Endodermal cell (in vitro differentiated cells): ENCODE measurements around the gene RHOB. TPM values are rescaled to one million over a fixed set of nuclear protein-coding genes. Genes with fewer than 3 reads are reported as not detected.

Experiments used
- DNase-seq: peaks from one replicate; pipeline ENCODE4 v3.0.0-alpha.2; 2017
- H3K27ac ChIP-seq: 2 replicates; pipeline ENCODE4 v1.5.1; 2013; ENCODE audit warnings: mild to moderate bottlenecking, low read depth, low read length, moderate library complexity
- H3K27me3 ChIP-seq: 2 replicates; pipeline ENCODE4 v1.6.1; 2013; ENCODE audit warnings: mild to moderate bottlenecking, low read length, moderate library complexity; ENCODE audit not compliant: insufficient read depth, control insufficient read depth, poor library complexity, severe bottlenecking
- H3K36me3 ChIP-seq: 2 replicates; pipeline ENCODE4 v1.7.0; 2013; ENCODE audit warnings: mild to moderate bottlenecking, low read length, moderate library complexity; ENCODE audit not compliant: control insufficient read depth, insufficient read depth
- H3K4me1 ChIP-seq: one replicate; pipeline ENCODE4 v1.7.0; 2013; ENCODE audit warnings: low read length; ENCODE audit not compliant: control insufficient read depth, insufficient read depth
- H3K4me3 ChIP-seq: 2 replicates; pipeline ENCODE4 v1.5.1; 2013; ENCODE audit warnings: mild to moderate bottlenecking, low read length, moderate library complexity
- H3K9ac ChIP-seq: 2 replicates; pipeline ENCODE4 v1.6.1; 2013; ENCODE audit warnings: mild to moderate bottlenecking, low read length, moderate library complexity; ENCODE audit not compliant: poor library complexity, severe bottlenecking; ENCODE audit errors: extremely low read depth
- H3K9me3 ChIP-seq: 2 replicates; pipeline ENCODE4 v1.6.1; 2013; ENCODE audit warnings: mild to moderate bottlenecking, low read length, moderate library complexity; ENCODE audit not compliant: control insufficient read depth
- H3K27ac Mint-ChIP-seq: 2 replicates; pipeline ENCODE4 v1.8.0; 2020; ENCODE audit warnings: mixed read lengths
- H3K27me3 Mint-ChIP-seq: 2 replicates; pipeline ENCODE4 v1.8.0; 2021; ENCODE audit warnings: mild to moderate bottlenecking, mixed read lengths; ENCODE audit not compliant: insufficient read depth
- H3K36me3 Mint-ChIP-seq: 2 replicates; pipeline ENCODE4 v1.8.0; 2020; ENCODE audit warnings: low read depth, mixed read lengths
- H3K4me1 Mint-ChIP-seq: 2 replicates; pipeline ENCODE4 v1.8.0; 2020; ENCODE audit warnings: mixed read lengths
- H3K4me3 Mint-ChIP-seq: 2 replicates; pipeline ENCODE4 v1.8.0; 2020; ENCODE audit warnings: mild to moderate bottlenecking, moderate library complexity, mixed read lengths
- H3K9me3 Mint-ChIP-seq: 2 replicates; pipeline ENCODE4 v1.8.0; 2020; ENCODE audit warnings: mild to moderate bottlenecking, mixed read lengths
- WGBS, 2 experiments: methylation state at CpG; one replicate each; pipeline versions ENCODE4 v1.1.5 to v1.1.7; 2013; ENCODE audit warnings: missing lambda C conversion rate in 2 of 2, mixed read lengths in 1 of 2; ENCODE audit not compliant: insufficient coverage in 1 of 2, insufficient read length in 1 of 2; 5-methylcytosine and 5-hydroxymethylcytosine counted together
- long read RNA-seq, 4 experiments: library from polyadenylated mRNA in 2 of 4; library from RNA in 1 of 4; library from capped mRNA in 1 of 4; stranded (forward) in 3 of 4; unstranded in 1 of 4; transcript quantifications; one replicate each; pipeline ENCODE4 v2.0.0, GENCODE V29; 2020 to 2021; ENCODE audit warnings: inconsistent platforms in 1 of 4
- polyA plus RNA-seq, 2 experiments: library from polyadenylated mRNA; stranded (reverse); fragments of 50-300 nt; gene quantifications; one replicate each; pipeline ENCODE4 v1.2.3, GENCODE V29; 2013
- total RNA-seq, 2 donors: library from RNA; stranded (reverse); fragmentation: NEBNext Ultra II Directional in 1 of 2; extraction: Animal tissue kit (Norgen Biotek cat#: 25700) in 1 of 2; gene quantifications; 2 replicates in 1 of 2; 3 replicates in 1 of 2; pipeline ENCODE4 v1.2.1, GENCODE V29; 2021
- TF ChIP-seq, protein P1 (sequence below): fragments of 200-600 bp; sonication (generic); conservative IDR thresholded peaks from 2 replicates; pipeline ENCODE4 v1.5.0; 2021; ENCODE audit warnings: antibody characterized with exemption, mild to moderate bottlenecking

Gene RHOB
- total RNA-seq = 10 to 100 TPM; 25.6 to 47.0 TPM
- polyA plus RNA-seq (2013, experiment 1 of 2) = 148 TPM
- 167 TPM for polyA plus RNA-seq (2013, experiment 2 of 2)
- long read RNA-seq, experiment 1, transcript RHOB-201 (1 exons, 2,372 nt) = major isoform, 24 of 24 reads
- long read RNA-seq, experiment 1, partial matches to known transcripts = 0 of 24 reads
- long read RNA-seq, experiment 1, other reads (novel, unspliced or antisense) = 0 of 24 reads
- long read RNA-seq, experiment 2, transcript RHOB-201 (1 exons, 2,372 nt) = major isoform, 15 of 15 reads
- long read RNA-seq, experiment 2, partial matches to known transcripts = 0 of 15 reads
- long read RNA-seq, experiment 2, other reads (novel, unspliced or antisense) = 0 of 15 reads
- long read RNA-seq, experiment 3, transcript RHOB-201 (1 exons, 2,372 nt) = major isoform, 6 of 6 reads
- long read RNA-seq, experiment 3, partial matches to known transcripts = 0 of 6 reads
- long read RNA-seq, experiment 3, other reads (novel, unspliced or antisense) = 0 of 6 reads
- long read RNA-seq, experiment 4 = 0 reads

DNA sequence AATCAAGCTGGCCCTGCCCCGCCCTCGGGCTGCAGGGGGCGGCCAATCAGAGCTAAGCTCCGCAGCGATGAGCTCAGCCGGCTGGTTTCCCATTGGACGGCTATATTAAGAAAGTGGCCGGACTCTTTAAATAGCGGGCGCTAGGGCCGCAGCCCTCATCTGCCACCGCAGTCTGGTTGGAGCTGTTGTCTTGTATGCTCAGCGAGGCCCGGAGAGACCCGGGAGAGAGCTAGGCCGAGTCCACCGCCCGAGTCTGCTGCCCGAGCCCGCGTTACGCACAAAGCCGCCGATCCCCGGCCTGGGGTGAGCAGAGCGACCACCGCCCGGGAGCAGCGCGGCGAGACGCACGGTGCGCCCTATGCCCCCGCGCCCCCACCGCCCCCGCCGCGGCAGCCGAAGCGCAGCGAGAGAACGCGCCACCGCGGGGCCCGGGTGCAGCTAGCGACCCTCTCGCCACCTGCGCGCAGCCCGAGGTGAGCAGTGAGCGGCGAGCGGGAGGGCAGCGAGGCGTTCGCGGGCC, at the start of gene RHOB:
TSS of gene RHOB (plus strand) at position 158 of the 520 bp plus-strand sequence. CDS start 392 bp downstream, outside the sequence.
- TF ChIP-seq, protein P1, sequence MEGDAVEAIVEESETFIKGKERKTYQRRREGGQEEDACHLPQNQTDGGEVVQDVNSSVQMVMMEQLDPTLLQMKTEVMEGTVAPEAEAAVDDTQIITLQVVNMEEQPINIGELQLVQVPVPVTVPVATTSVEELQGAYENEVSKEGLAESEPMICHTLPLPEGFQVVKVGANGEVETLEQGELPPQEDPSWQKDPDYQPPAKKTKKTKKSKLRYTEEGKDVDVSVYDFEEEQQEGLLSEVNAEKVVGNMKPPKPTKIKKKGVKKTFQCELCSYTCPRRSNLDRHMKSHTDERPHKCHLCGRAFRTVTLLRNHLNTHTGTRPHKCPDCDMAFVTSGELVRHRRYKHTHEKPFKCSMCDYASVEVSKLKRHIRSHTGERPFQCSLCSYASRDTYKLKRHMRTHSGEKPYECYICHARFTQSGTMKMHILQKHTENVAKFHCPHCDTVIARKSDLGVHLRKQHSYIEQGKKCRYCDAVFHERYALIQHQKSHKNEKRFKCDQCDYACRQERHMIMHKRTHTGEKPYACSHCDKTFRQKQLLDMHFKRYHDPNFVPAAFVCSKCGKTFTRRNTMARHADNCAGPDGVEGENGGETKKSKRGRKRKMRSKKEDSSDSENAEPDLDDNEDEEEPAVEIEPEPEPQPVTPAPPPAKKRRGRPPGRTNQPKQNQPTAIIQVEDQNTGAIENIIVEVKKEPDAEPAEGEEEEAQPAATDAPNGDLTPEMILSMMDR = no peak
- H3K36me3 Mint-ChIP-seq = no peaks in the 10 kb centered on the region
- Histone ChIP-seq H3K4me3 (peak within 1 kb of the TSS; percentile 90), H3K9ac (peak within 1 kb of the TSS; percentile 86), H3K36me3 (no peaks in the 10 kb centered on the region), H3K4me1 (peaks cover 20% of the 10 kb centered on the region), H3K27ac (peak within 1 kb of the TSS; percentile 95), H3K9me3 (no peaks in the 10 kb centered on the region), H3K27me3 (no peaks in the 10 kb centered on the region)
- no peaks in the 10 kb centered on the region for H3K9me3 Mint-ChIP-seq
- 0 to 1% methylated on average over 12 to 60 of the region's 60 CpGs for WGBS, 2 experiments
- no peaks in the 10 kb centered on the region for H3K27me3 Mint-ChIP-seq
- peak within 1 kb of the TSS; percentile 96 for H3K27ac Mint-ChIP-seq
- peak within 1 kb of the TSS; percentile 90 for H3K4me3 Mint-ChIP-seq
- peaks cover 54% of the 10 kb centered on the region for H3K4me1 Mint-ChIP-seq
- DNase-seq = peak; percentile 99

DNA sequence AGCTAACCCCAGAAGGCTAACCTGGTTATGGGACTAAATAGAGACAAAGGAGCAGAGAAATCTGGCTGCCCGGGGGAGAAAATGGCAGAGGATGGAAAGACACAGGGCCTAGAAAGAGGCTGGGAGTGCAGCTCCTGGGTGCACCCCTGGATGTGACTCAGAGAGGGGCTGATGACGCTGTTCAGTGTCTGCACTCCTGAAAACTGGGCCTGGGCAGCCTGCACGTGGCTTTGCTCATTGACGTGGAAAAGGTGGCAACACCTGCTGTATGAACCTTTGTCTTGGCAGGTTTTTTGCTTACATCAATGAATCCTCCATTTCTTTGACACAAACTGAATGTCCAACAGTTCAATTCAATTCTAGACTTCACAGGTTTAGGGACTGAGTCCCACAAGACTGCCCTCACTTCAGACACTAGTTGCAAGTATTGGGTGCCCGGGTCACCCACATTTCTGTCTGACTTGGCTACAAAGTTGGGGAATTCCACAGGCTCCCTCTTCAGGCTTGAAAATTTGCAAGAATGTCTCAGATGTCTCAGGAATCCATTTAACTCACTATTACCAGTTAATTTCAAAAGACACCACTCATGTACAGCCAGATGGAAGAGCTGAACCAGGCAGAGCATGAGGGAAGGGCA, 48.9 kb upstream of the RHOB start:
- no peak overlapping the region for H3K4me3 ChIP-seq
- no peaks in the 10 kb centered on the region for H3K36me3 Mint-ChIP-seq
- no peaks in the 10 kb centered on the region for H3K36me3 ChIP-seq
- no peaks in the 10 kb centered on the region for H3K4me1 ChIP-seq
- H3K27ac Mint-ChIP-seq = no peak overlapping the region
- no peaks in the 10 kb centered on the region for H3K9me3 Mint-ChIP-seq
- H3K27me3 ChIP-seq = peaks cover 8% of the 10 kb centered on the region
- H3K4me3 Mint-ChIP-seq = no peak overlapping the region
- H3K27me3 Mint-ChIP-seq = peaks cover 4% of the 10 kb centered on the region
- 88 to 92% methylated on average over 5 of the region's 5 CpGs for WGBS, 2 experiments
- peaks cover 3% of the 10 kb centered on the region for H3K4me1 Mint-ChIP-seq
- DNase-seq = no peak
- TF ChIP-seq, protein P1 = no peak
- no peaks in the 10 kb centered on the region for H3K9me3 ChIP-seq
- H3K27ac ChIP-seq = no peak overlapping the region
- H3K9ac ChIP-seq = no peak overlapping the region

DNA sequence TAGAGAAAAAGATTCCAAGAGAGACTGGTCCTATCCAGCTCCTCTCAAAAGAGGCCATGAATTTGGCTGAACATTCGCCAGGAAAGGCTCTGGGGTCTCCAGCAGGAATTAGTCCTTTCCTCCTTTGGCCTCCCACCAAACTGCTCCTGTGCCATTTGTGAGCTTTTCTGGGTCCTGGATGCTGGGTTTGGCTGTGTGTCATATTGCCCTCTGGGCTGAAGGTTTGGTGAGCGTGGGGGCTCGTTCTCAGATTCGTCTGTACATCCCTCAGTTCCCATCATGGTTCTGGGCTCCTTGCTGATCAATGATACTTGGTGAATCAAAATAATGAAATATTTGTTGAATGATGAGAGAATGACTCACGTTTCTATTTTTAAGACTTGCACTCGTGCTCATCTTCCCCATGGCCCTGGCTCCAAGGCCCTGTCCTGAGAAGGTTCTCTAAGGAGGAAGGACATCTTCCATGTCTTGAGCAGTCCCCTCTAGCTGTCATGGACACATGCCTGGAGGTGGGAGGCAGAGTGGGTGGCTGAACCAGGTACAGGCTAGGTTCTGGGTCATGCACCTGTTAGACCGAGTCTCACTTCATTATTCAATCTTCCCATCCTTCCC, 47.8 kb upstream of the RHOB start:
- Histone ChIP-seq H3K36me3 (no peaks in the 10 kb centered on the region), H3K4me1 (no peaks in the 10 kb centered on the region), H3K9ac (no peak overlapping the region), H3K27me3 (peaks cover 8% of the 10 kb centered on the region), H3K9me3 (no peaks in the 10 kb centered on the region), H3K27ac (no peak overlapping the region), H3K4me3 (no peak overlapping the region)
- no peak overlapping the region for H3K4me3 Mint-ChIP-seq
- no peak for DNase-seq
- TF ChIP-seq, protein P1 = no peak
- H3K4me1 Mint-ChIP-seq = peaks cover 3% of the 10 kb centered on the region
- H3K9me3 Mint-ChIP-seq = no peaks in the 10 kb centered on the region
- H3K27me3 Mint-ChIP-seq = peaks cover 4% of the 10 kb centered on the region
- H3K27ac Mint-ChIP-seq = no peak overlapping the region
- H3K36me3 Mint-ChIP-seq = no peaks in the 10 kb centered on the region
- WGBS, 2 experiments = 79 to 96% methylated on average over 4 to 7 of the region's 7 CpGs
